Prostate gland (tissue), 2 donors: ENCODE data around the gene AUTS2. TPM values are rescaled to one million over a fixed set of nuclear protein-coding genes. Genes with fewer than 3 reads are reported as not detected.

Source experiments
- DNase-seq: peaks from one replicate; pipeline ENCODE4 v3.0.0-alpha.2; 2019; ENCODE audit warnings: low spot score
- H3K27ac ChIP-seq, 2 donors: fragments of 200-600 bp; sonication (generic); 2 replicates each; pipeline ENCODE4 v1.5.1; 2017 to 2019
- H3K27me3 ChIP-seq: fragments of 200-600 bp; sonication (generic); replicated peaks from 2 replicates; pipeline ENCODE4 v1.5.1; 2019; ENCODE audit not compliant: insufficient read depth
- H3K36me3 ChIP-seq, 2 donors: fragments of 200-600 bp; sonication (generic); 1 replicate in 1 of 2; 2 replicates in 1 of 2; pipeline versions ENCODE4 v1.5.1 to v1.8.1; 2017 to 2019
- H3K4me1 ChIP-seq: fragments of 200-600 bp; sonication (generic); replicated peaks from 2 replicates; pipeline ENCODE4 v1.5.1; 2019
- H3K4me3 ChIP-seq, 2 donors: fragments of 200-600 bp; sonication (generic); 2 replicates each; pipeline ENCODE4 v1.5.1; 2017 to 2019
- H3K9me3 ChIP-seq: fragments of 200-600 bp; sonication (generic); 2 replicates; pipeline ENCODE4 v1.5.1; 2017
- POLR2A ChIP-seq: fragments of 450-650 bp; IDR thresholded peaks from one replicate; pipeline ENCODE4 v1.6.1; 2016; ENCODE audit warnings: antibody characterized with exemption, mild to moderate bottlenecking
- POLR2AphosphoS5 ChIP-seq: sonication (generic); formaldehyde crosslinking; IDR thresholded peaks from one replicate; pipeline ENCODE4 v1.6.1; 2017; ENCODE audit warnings: antibody characterized with exemption
- WGBS: methylation state at CpG from one replicate; pipeline ENCODE4 v1.1.5; 2018; 5-methylcytosine and 5-hydroxymethylcytosine counted together
- intact Hi-C: fragments of 100-400 bp; cut with DNase I; formaldehyde crosslinking; loops from one replicate; pipeline ENCODE4 v1.14.2; 2022
- total RNA-seq, 2 donors: library from RNA; depleted of rRNA; stranded (reverse); fragments of >200 nt; gene quantifications; one replicate each; pipeline ENCODE4 v1.1.0, GENCODE V29; 2016
- TF ChIP-seq, protein P1 (sequence below), 4 experiments: fragments of 200-600 bp in 2 of 4; fragments of 450-650 bp in 2 of 4; sonication (generic) in 2 of 4; IDR thresholded peaks; 1 replicate in 3 of 4; 2 replicates in 1 of 4; pipeline ENCODE4 v1.5.1; 2016 to 2019; ENCODE audit warnings: antibody characterized with exemption in 4 of 4, mild to moderate bottlenecking in 2 of 4, moderate library complexity in 2 of 4

The AUTS2 gene
- total RNA-seq, 2 donors from 2014 or later, result 25.0 to 55.2 TPM

DNA sequence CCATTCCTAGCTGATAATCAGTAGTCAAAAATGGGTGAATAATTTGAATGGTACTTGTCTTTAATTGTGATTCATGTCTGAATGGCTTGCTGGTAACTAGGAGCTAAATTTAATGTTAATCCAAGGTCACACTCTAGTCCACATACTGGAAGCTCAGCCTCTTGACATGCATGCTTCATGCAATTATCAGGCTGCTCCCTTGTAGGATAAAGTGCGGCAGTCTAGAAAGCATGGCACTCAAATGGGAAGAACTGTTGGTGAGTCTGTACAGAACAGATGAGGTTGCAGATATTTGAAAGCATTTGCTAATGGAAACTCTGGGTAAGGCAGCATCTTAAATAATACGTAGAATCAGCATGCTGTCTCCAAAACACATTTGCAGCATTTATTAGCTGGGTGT, 499.4 kb downstream of the AUTS2 start:
- TF ChIP-seq, protein P1, sequence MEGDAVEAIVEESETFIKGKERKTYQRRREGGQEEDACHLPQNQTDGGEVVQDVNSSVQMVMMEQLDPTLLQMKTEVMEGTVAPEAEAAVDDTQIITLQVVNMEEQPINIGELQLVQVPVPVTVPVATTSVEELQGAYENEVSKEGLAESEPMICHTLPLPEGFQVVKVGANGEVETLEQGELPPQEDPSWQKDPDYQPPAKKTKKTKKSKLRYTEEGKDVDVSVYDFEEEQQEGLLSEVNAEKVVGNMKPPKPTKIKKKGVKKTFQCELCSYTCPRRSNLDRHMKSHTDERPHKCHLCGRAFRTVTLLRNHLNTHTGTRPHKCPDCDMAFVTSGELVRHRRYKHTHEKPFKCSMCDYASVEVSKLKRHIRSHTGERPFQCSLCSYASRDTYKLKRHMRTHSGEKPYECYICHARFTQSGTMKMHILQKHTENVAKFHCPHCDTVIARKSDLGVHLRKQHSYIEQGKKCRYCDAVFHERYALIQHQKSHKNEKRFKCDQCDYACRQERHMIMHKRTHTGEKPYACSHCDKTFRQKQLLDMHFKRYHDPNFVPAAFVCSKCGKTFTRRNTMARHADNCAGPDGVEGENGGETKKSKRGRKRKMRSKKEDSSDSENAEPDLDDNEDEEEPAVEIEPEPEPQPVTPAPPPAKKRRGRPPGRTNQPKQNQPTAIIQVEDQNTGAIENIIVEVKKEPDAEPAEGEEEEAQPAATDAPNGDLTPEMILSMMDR (IDR thresholded peaks at IDR 0.05), result no peak
- TF ChIP-seq POLR2AphosphoS5, result no peak
- TF ChIP-seq POLR2A, result no peak
- H3K27ac ChIP-seq, result no peak overlapping the region
- 65% methylated on average over 2 of the region's 2 CpGs for WGBS

GRCh38 chr7:70098133-70098561, 499.9 kb downstream of the AUTS2 start:
- Histone ChIP-seq H3K4me3 (no peak overlapping the region), H3K9me3 (no peaks in the 10 kb centered on the region), H3K36me3 (no peaks in the 10 kb centered on the region), H3K27me3 (no peaks in the 10 kb centered on the region), H3K4me1 (peaks cover 6% of the 10 kb centered on the region), H3K27ac (no peak overlapping the region)
- no peak for DNase-seq
- intact Hi-C loops, result no loop called here
- 9% methylated on average over 3 of the region's 3 CpGs for WGBS
- TF ChIP-seq POLR2A (no peak), POLR2AphosphoS5 (no peak)
- TF ChIP-seq, protein P1 (IDR thresholded peaks at IDR 0.05), result no peak

More for the DNA sequence above, 499.4 kb downstream of the AUTS2 start:
- H3K4me1 ChIP-seq, result peaks cover 6% of the 10 kb centered on the region
- DNase-seq, result no peak
- H3K36me3 ChIP-seq, result no peaks in the 10 kb centered on the region
- intact Hi-C loops, result no loop called here
- no peak overlapping the region for H3K4me3 ChIP-seq
- H3K9me3 ChIP-seq, result no peaks in the 10 kb centered on the region
- no peaks in the 10 kb centered on the region for H3K27me3 ChIP-seq

DNA sequence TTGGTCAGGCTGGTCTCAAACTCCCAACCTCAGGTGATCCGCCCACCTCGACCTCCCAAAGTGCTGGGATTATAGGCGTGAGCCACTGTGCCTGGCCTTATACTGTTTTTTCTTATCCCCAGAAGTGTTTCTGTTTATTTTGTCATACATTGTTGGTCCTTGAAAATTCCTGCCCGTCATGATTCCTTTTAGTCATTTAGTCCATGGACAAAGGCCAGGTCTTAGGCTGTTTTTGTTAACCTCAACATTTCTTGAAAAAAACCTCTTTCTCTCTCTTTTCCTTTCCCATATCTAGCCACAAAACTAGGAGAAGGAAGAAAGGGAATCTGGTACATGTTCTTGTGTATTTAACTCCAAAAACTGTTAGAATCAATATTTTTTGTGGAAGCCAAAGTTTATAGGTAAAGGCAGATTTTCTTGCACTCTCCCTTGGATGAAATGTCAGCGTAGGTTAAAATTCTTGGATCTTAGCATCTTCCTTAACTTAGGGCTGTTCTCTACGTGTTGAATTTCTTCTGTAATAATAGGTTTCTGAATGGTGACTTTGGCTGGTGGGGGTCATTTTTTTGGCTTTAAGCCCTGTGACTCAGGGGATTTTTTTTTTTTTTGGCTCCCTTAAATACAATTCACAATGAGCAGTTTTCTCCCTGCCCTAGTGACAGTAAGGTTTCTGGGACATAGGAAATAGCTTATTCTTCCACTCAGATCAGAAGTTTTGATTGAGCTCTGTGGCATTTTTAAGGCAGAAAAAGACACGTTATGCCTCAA, 500.8 kb downstream of the AUTS2 start:
- 69% methylated on average over 7 of the region's 7 CpGs for WGBS
- H3K36me3 ChIP-seq, result no peaks in the 10 kb centered on the region
- H3K27me3 ChIP-seq, result no peaks in the 10 kb centered on the region
- TF ChIP-seq POLR2AphosphoS5 (no peak), POLR2A (no peak)
- TF ChIP-seq, protein P1 (IDR thresholded peaks at IDR 0.05), result no peak
- intact Hi-C loops, result no loop called here
- H3K27ac ChIP-seq, result no peak overlapping the region
- DNase-seq, result no peak
- H3K4me1 ChIP-seq, result peaks cover 6% of the 10 kb centered on the region
- H3K9me3 ChIP-seq, result no peaks in the 10 kb centered on the region
- H3K4me3 ChIP-seq, result no peak overlapping the region

- intact Hi-C loops, result no loop called here
- Histone ChIP-seq H3K4me3 (no peak overlapping the region), H3K9me3 (no peaks in the 10 kb centered on the region), H3K36me3 (no peaks in the 10 kb centered on the region), H3K27me3 (no peaks in the 10 kb centered on the region), H3K4me1 (no peaks in the 10 kb centered on the region), H3K27ac (no peak overlapping the region)
- TF ChIP-seq, protein P1 (IDR thresholded peaks at IDR 0.05), result no peak
- WGBS, result 95% methylated on average over 1 of the region's 1 CpG
- DNase-seq, result no peak
Observed at GRCh38 chr7:70104243-70104642, 506.0 kb downstream of the AUTS2 start.

- WGBS, result 95% methylated on average over 2 of the region's 2 CpGs
- Histone ChIP-seq H3K4me1 (no peaks in the 10 kb centered on the region), H3K27ac (no peak overlapping the region), H3K4me3 (no peak overlapping the region), H3K9me3 (no peaks in the 10 kb centered on the region), H3K27me3 (no peaks in the 10 kb centered on the region), H3K36me3 (no peaks in the 10 kb centered on the region)
- TF ChIP-seq POLR2AphosphoS5 (no peak), POLR2A (no peak)
- TF ChIP-seq, protein P1 (IDR thresholded peaks at IDR 0.05), result no peak
- intact Hi-C loops, result no loop called here
- no peak for DNase-seq
Observed at GRCh38 chr7:70113078-70113477, 514.8 kb downstream of the AUTS2 start.
